HEK293T (cell line): ENCODE measurements around the gene SLC25A13.

Experiments used
- ARNT ChIP-seq: fragments of 450-650 bp; IDR thresholded peaks from 2 replicates; pipeline ENCODE4 v1.6.1; 2017; ENCODE audit warnings: mild to moderate bottlenecking
- BHLHE40 ChIP-seq: fragments of 450-650 bp; IDR thresholded peaks from 2 replicates; pipeline ENCODE4 v1.6.1; 2016; ENCODE audit warnings: mild to moderate bottlenecking, moderate library complexity, borderline replicate concordance
- ELF4 ChIP-seq: fragments of 450-650 bp; IDR thresholded peaks from 2 replicates; pipeline ENCODE4 v1.6.1; 2017; ENCODE audit warnings: antibody characterized with exemption
- FOXA1 ChIP-seq: fragments of 450-650 bp; IDR thresholded peaks from 2 replicates; pipeline ENCODE4 v1.6.1; 2016; ENCODE audit warnings: mild to moderate bottlenecking
- FOXK2 ChIP-seq: fragments of 450-650 bp; IDR thresholded peaks from 2 replicates; pipeline ENCODE4 v1.6.1; 2016; ENCODE audit warnings: mild to moderate bottlenecking
- FOXM1 ChIP-seq: fragments of 450-650 bp; IDR thresholded peaks from 2 replicates; pipeline ENCODE4 v1.6.1; 2017; ENCODE audit warnings: mild to moderate bottlenecking, borderline replicate concordance
- HDGF ChIP-seq: fragments of 450-650 bp; IDR thresholded peaks from 2 replicates; pipeline ENCODE4 v1.6.1; 2017; ENCODE audit warnings: antibody characterized with exemption, borderline replicate concordance
- NFRKB ChIP-seq: fragments of 450-650 bp; IDR thresholded peaks from 2 replicates; pipeline ENCODE4 v1.6.1; 2016; ENCODE audit warnings: mild to moderate bottlenecking, moderate library complexity
- PKNOX1 ChIP-seq: fragments of 450-650 bp; IDR thresholded peaks from 2 replicates; pipeline ENCODE4 v1.6.1; 2016
- SP1 ChIP-seq: fragments of 450-650 bp; IDR thresholded peaks from 2 replicates; pipeline ENCODE4 v1.6.1; 2017
- SUZ12 ChIP-seq: fragments of 450-650 bp; IDR thresholded peaks from 2 replicates; pipeline ENCODE4 v1.6.1; 2016; ENCODE audit warnings: mild to moderate bottlenecking
- TARDBP ChIP-seq: fragments of 450-650 bp; IDR thresholded peaks from 2 replicates; pipeline ENCODE4 v1.6.1; 2016
- ZNF384 ChIP-seq: fragments of 450-650 bp; IDR thresholded peaks from 2 replicates; pipeline ENCODE4 v1.6.1; 2016

- no peak for TF ChIP-seq PKNOX1
- no peak for TF ChIP-seq HDGF
- no peak for TF ChIP-seq BHLHE40
- no peak for TF ChIP-seq ELF4
- no peak for TF ChIP-seq FOXM1
- TF ChIP-seq FOXA1: no peak
- no peak for TF ChIP-seq ZNF384
- no peak for TF ChIP-seq SUZ12
- TF ChIP-seq SP1: no peak
- TF ChIP-seq ARNT: no peak
- no peak for TF ChIP-seq NFRKB
- TF ChIP-seq TARDBP: no peak
- no peak for TF ChIP-seq FOXK2
Observed at GRCh38 chr7:96188591-96188991, 133.3 kb downstream of the SLC25A13 start.
